ENCODE measurements around the gene ZNF614.
A peak's percentile ranks its signal among the peaks of the same experiment; 100 is the strongest.
"Not testable (repeated sequence)": the region's sequence is repeated elsewhere in the genome, so short reads cannot be mapped to it uniquely, and the experiment has no call there.

The ZNF614 gene

DNA sequence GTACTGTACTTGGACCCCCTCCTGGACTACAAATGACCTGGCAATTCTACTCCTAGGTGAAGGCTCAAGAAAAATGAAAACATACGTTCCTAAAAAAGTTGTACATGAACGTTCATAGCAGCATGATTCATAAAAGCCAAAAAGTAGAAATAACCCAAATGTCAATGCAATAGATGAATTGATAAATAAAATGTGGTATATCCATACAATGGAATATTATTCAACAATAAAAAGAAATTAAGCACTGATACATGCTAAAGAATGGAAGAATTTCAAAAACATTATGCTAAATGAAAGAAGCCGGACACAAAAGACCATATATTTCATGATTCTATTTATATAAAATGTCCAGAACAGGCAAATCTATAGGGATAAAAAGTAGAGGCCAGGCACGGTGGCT, 11.0 kb upstream of the ZNF614 start:
- H3K9me3 ChIP-seq (ENCODE audit: low read depth, low read length): peaks cover 13% of the 10 kb centered on the region; the same call in 1 of the 2 replicates

GRCh38 chr19:52034051-52034728, 6.0 kb upstream of the ZNF614 start:
- no peak overlapping the region for H3K27ac ChIP-seq
- H3K9ac ChIP-seq (ENCODE audit: insufficient read length): no peak overlapping the region
- peaks cover 53% of the 10 kb centered on the region for H3K36me3 ChIP-seq (ENCODE audit: insufficient read depth, low read length)
- no peak for DNase-seq (ENCODE audit: low read depth, low spot score)
- H3K4me3 ChIP-seq: no peak overlapping the region
- H3K9me3 ChIP-seq (ENCODE audit: low read depth, low read length): peaks cover 29% of the 10 kb centered on the region
- no peak for TF ChIP-seq EZH2 (IDR thresholded peaks at IDR 0.05)
- TF ChIP-seq POLR2AphosphoS5 (IDR thresholded peaks at IDR 0.05; ENCODE audit: borderline replicate concordance, low read depth, low read length): no peak
- no peak for TF ChIP-seq FOXP2 (optimal IDR thresholded peaks at IDR 0.05; ENCODE audit: control extremely low read depth, extremely low read length, insufficient read depth)

More for the DNA sequence above, 11.0 kb upstream of the ZNF614 start:
- DNase-seq (ENCODE audit: low read depth, low spot score): no peak
- Histone ChIP-seq H3K27ac (no peak overlapping the region), H3K4me3 (no peak overlapping the region), H3K9ac (ENCODE audit: insufficient read length) (no peak overlapping the region), H3K36me3 (ENCODE audit: insufficient read depth, low read length) (peaks cover 48% of the 10 kb centered on the region)
- TF ChIP-seq FOXP2 (optimal IDR thresholded peaks at IDR 0.05; ENCODE audit: control extremely low read depth, extremely low read length, insufficient read depth) (no peak), POLR2AphosphoS5 (IDR thresholded peaks at IDR 0.05; ENCODE audit: borderline replicate concordance, low read depth, low read length) (no peak), EZH2 (IDR thresholded peaks at IDR 0.05) (no peak)

- Histone ChIP-seq H3K9me3 (ENCODE audit: low read depth, low read length) (peaks cover 29% of the 10 kb centered on the region), H3K27ac (peak overlapping the region; percentile 80), H3K4me3 (peak overlapping the region; percentile 96), H3K9ac (ENCODE audit: insufficient read length) (peak overlapping the region; percentile 91), H3K36me3 (ENCODE audit: insufficient read depth, low read length) (peaks cover 50% of the 10 kb centered on the region)
- no peak for TF ChIP-seq POLR2AphosphoS5 (IDR thresholded peaks at IDR 0.05; ENCODE audit: borderline replicate concordance, low read depth, low read length)
- TF ChIP-seq FOXP2 (optimal IDR thresholded peaks at IDR 0.05; ENCODE audit: control extremely low read depth, extremely low read length, insufficient read depth): no peak
- no peak for TF ChIP-seq EZH2 (IDR thresholded peaks at IDR 0.05)
- DNase-seq (ENCODE audit: low read depth, low spot score): no peak
These were observed 573 bp upstream of the ZNF614 start for GRCh38 chr19:52028780-52029123.

- not testable (repeated sequence) for H3K9ac ChIP-seq (ENCODE audit: insufficient read length); DNase-seq (ENCODE audit: low read depth, low spot score)
- H3K9me3 ChIP-seq (ENCODE audit: low read depth, low read length): peaks cover 35% of the 10 kb centered on the region
These were observed 1.8 kb downstream of the ZNF614 start for GRCh38 chr19:52026255-52026990.

DNA sequence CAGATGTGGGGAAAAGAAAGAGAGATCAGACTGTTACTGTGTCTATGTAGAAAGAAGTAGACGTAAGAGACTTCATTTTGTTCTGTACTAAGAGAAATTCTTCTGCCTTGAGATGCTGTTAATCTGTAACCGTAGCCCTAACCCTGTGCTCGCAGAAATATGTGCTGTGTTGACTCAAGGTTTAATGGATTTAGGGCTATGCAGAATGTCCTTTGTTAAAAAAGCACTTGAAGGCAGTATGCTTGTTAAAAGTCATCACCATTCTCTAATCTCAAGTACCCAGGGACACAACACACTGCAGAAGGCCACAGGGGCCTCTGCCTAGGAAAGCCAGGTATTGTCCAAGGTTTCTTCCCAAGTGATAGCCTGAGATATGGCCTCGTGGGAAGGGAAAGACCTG, 3.7 kb downstream of the ZNF614 start:
- H3K27ac ChIP-seq; H3K4me3 ChIP-seq; H3K9ac ChIP-seq (ENCODE audit: insufficient read length); DNase-seq (ENCODE audit: low read depth, low spot score): not testable (repeated sequence)
- Histone ChIP-seq H3K36me3 (ENCODE audit: insufficient read depth, low read length) (peaks cover 67% of the 10 kb centered on the region), H3K9me3 (ENCODE audit: low read depth, low read length) (peaks cover 34% of the 10 kb centered on the region)

More at GRCh38 chr19:52026255-52026990, 1.8 kb downstream of the ZNF614 start:
- H3K4me3 ChIP-seq, H3K27ac ChIP-seq: not testable (repeated sequence)
- peaks cover 61% of the 10 kb centered on the region for H3K36me3 ChIP-seq (ENCODE audit: insufficient read depth, low read length)

GRCh38 chr19:52022193-52022592, 6.0 kb downstream of the ZNF614 start:
- no peak for TF ChIP-seq POLR2AphosphoS5 (IDR thresholded peaks at IDR 0.05; ENCODE audit: borderline replicate concordance, low read depth, low read length)
- no peak for TF ChIP-seq FOXP2 (optimal IDR thresholded peaks at IDR 0.05; ENCODE audit: control extremely low read depth, extremely low read length, insufficient read depth)
- TF ChIP-seq EZH2 (IDR thresholded peaks at IDR 0.05): no peak
- DNase-seq (ENCODE audit: low read depth, low spot score): no peak
- Histone ChIP-seq H3K27ac (no peak overlapping the region), H3K36me3 (ENCODE audit: insufficient read depth, low read length) (peaks cover 88% of the 10 kb centered on the region), H3K4me3 (no peak overlapping the region), H3K9ac (ENCODE audit: insufficient read length) (no peak overlapping the region), H3K9me3 (ENCODE audit: low read depth, low read length) (peaks cover 42% of the 10 kb centered on the region)

- no peak overlapping the region for H3K27ac ChIP-seq
- H3K9ac ChIP-seq (ENCODE audit: insufficient read length): no peak overlapping the region
- H3K36me3 ChIP-seq (ENCODE audit: insufficient read depth, low read length): peaks cover 92% of the 10 kb centered on the region
- TF ChIP-seq FOXP2 (optimal IDR thresholded peaks at IDR 0.05; ENCODE audit: control extremely low read depth, extremely low read length, insufficient read depth) (no peak), POLR2AphosphoS5 (IDR thresholded peaks at IDR 0.05; ENCODE audit: borderline replicate concordance, low read depth, low read length) (no peak), EZH2 (IDR thresholded peaks at IDR 0.05) (no peak)
- no peak overlapping the region for H3K4me3 ChIP-seq
- peaks cover 57% of the 10 kb centered on the region for H3K9me3 ChIP-seq (ENCODE audit: low read depth, low read length)
- no peak for DNase-seq (ENCODE audit: low read depth, low spot score)
These were observed 7.7 kb downstream of the ZNF614 start for GRCh38 chr19:52020506-52020905.

DNA sequence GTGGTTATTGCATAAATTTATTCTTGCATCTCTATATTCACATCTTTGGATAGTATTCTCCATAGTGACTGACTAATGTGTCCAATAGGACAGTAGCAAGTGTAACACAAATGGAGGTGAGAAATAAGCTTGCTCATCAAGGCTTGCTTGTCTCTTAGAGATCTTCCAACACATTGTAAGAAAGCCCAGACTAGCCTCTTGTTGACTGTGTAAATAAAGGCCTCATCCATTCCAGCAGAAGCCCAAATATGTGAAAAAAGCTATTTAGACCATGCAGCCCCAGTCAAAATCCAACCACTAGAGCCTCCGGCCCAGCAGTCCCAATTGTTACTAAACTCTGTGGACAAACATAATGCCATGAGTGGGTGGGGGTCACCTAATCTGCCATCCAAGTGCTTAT, 17.5 kb downstream of the ZNF614 start:
- Histone ChIP-seq H3K27ac (no peak overlapping the region), H3K36me3 (ENCODE audit: insufficient read depth, low read length) (peaks cover 31% of the 10 kb centered on the region), H3K9ac (ENCODE audit: insufficient read length) (no peak overlapping the region), H3K9me3 (ENCODE audit: low read depth, low read length) (peaks cover 11% of the 10 kb centered on the region; the same call in 1 of the 2 replicates), H3K4me3 (no peak overlapping the region)
- no peak for DNase-seq (ENCODE audit: low read depth, low spot score)
- TF ChIP-seq POLR2AphosphoS5 (IDR thresholded peaks at IDR 0.05; ENCODE audit: borderline replicate concordance, low read depth, low read length) (no peak), EZH2 (IDR thresholded peaks at IDR 0.05) (no peak), FOXP2 (optimal IDR thresholded peaks at IDR 0.05; ENCODE audit: control extremely low read depth, extremely low read length, insufficient read depth) (no peak)
